ENCODE data around the gene PPP2R5E.

- TF ChIP-seq CTCF (IDR thresholded peaks at IDR 0.05) (no peak), POLR2A (IDR thresholded peaks at IDR 0.05) (no peak)
Observed at GRCh38 chr14:63512861-63513260, 30.3 kb downstream of the PPP2R5E start.

Data from suprapubic skin (tissue), 3 donors.